Thoracic aorta (tissue), 2 donors: ENCODE data around the gene ALG3. TPM values are rescaled to one million over a fixed set of nuclear protein-coding genes. Genes with fewer than 3 reads are reported as not detected.

Source experiments
- ATAC-seq: fragments of 150-250 bp; one replicate; pipeline ENCODE4 v1.8.0; 2017; ENCODE audit warnings: low read depth; ENCODE audit not compliant: insufficient number of reproducible peaks, low FRiP score
- DNase-seq: peaks from one replicate; pipeline ENCODE4 v3.0.0-alpha.2; 2020; ENCODE audit warnings: low spot score
- H3K27ac ChIP-seq, 2 donors: fragments of 200-600 bp; sonication (generic); 1 replicate in 1 of 2; 2 replicates in 1 of 2; pipeline ENCODE4 v1.5.1; 2016; ENCODE audit warnings: mild to moderate bottlenecking in 2 of 2, moderate library complexity in 2 of 2
- H3K27me3 ChIP-seq: fragments of 200-600 bp; sonication (generic); replicated peaks from 2 replicates; pipeline ENCODE4 v1.6.0; 2016; ENCODE audit warnings: mild to moderate bottlenecking; ENCODE audit not compliant: insufficient read depth
- H3K36me3 ChIP-seq: fragments of 200-600 bp; sonication (generic); one replicate; pipeline ENCODE4 v1.5.1; 2016
- H3K4me1 ChIP-seq, 2 donors: fragments of 200-600 bp; sonication (generic); 1 replicate in 1 of 2; 2 replicates in 1 of 2; pipeline versions ENCODE4 v1.5.1 to v1.6.0; 2016; ENCODE audit warnings: low read depth in 2 of 2, mild to moderate bottlenecking in 1 of 2; ENCODE audit not compliant: control insufficient read depth in 1 of 2
- H3K4me3 ChIP-seq: fragments of 200-600 bp; sonication (generic); 2 replicates; pipeline ENCODE4 v1.5.1; 2016; ENCODE audit warnings: mild to moderate bottlenecking
- H3K9me3 ChIP-seq: fragments of 200-600 bp; sonication (generic); 2 replicates; pipeline ENCODE4 v1.5.1; 2016
- CTCF ChIP-seq: fragments of 200-600 bp; sonication (generic); IDR thresholded peaks from one replicate; pipeline ENCODE4 v1.5.1; 2019; ENCODE audit warnings: antibody characterized with exemption
- total RNA-seq, 2 donors: library from RNA; depleted of rRNA; stranded (reverse); fragments of >200 nt; gene quantifications; one replicate each; pipeline versions ENCODE4 v1.1.0 to v1.2.3, GENCODE V29; 2016

Gene ALG3
- total RNA-seq, 2 donors from 2014 or later, result 52.0 to 55.0 TPM

- H3K27ac ChIP-seq, result no peak overlapping the region
- no peak for TF ChIP-seq CTCF
- no peaks in the 10 kb centered on the region for H3K9me3 ChIP-seq
- peaks cover 10% of the 10 kb centered on the region for H3K27me3 ChIP-seq
- peaks cover under 1 to 5% of the 10 kb centered on the region in 2 donors for H3K4me1 ChIP-seq
- no peaks in the 10 kb centered on the region for H3K36me3 ChIP-seq
- no peak overlapping the region for H3K4me3 ChIP-seq
- DNase-seq (no peak), ATAC-seq (no peak)
Measured at GRCh38 chr3:184235381-184236032, 13.3 kb downstream of the ALG3 start.

GRCh38 chr3:184234671-184235380, 13.9 kb downstream of the ALG3 start:
- Histone ChIP-seq H3K36me3 (no peaks in the 10 kb centered on the region), H3K9me3 (no peaks in the 10 kb centered on the region), H3K27ac (no peak overlapping the region), H3K4me1 (peaks cover 7 to 11% of the 10 kb centered on the region in 2 donors), H3K4me3 (no peak overlapping the region), H3K27me3 (peaks cover 17% of the 10 kb centered on the region)
- ATAC-seq (no peak), DNase-seq (no peak)
- TF ChIP-seq CTCF, result no peak

- Histone ChIP-seq H3K27me3 (peaks cover 18% of the 10 kb centered on the region), H3K9me3 (no peaks in the 10 kb centered on the region), H3K4me3 (no peak overlapping the region), H3K27ac (no peak overlapping the region), H3K4me1 (peaks cover 12 to 17% of the 10 kb centered on the region in 2 donors), H3K36me3 (no peaks in the 10 kb centered on the region)
- no peak for TF ChIP-seq CTCF
- ATAC-seq, result no peak
- DNase-seq, result no peak
Measured at GRCh38 chr3:184234224-184234623, 14.5 kb downstream of the ALG3 start.

GRCh38 chr3:184233127-184233843, 15.5 kb downstream of the ALG3 start:
- DNase-seq, result no peak
- H3K9me3 ChIP-seq, result no peaks in the 10 kb centered on the region
- no peak overlapping the region for H3K27ac ChIP-seq
- peaks cover 18% of the 10 kb centered on the region for H3K27me3 ChIP-seq
- peaks cover 12 to 18% of the 10 kb centered on the region in 2 donors for H3K4me1 ChIP-seq
- TF ChIP-seq CTCF, result no peak
- ATAC-seq, result no peak
- no peak overlapping the region for H3K4me3 ChIP-seq
- H3K36me3 ChIP-seq, result no peaks in the 10 kb centered on the region

DNA sequence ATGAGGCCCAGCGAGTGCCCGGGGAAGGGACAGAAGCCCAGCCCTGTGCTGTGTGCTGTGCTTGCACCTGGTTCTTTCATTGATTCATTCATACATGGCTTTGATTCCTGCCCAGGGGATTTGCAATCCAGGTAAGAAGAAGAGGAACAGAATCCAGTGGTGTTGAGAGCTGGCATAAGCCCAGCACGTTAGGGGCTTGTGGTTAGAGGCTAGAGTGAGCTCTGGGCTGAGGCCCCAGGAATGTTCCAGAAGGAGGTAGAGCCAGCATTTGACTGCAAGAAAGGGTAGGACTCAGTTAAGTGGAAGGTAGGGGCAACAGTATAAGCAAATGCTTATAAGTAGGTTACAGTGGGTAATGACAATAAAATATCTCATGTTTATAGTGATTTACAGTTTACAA, 17.1 kb downstream of the ALG3 start:
- TF ChIP-seq CTCF, result no peak
- Histone ChIP-seq H3K27me3 (peaks cover 18% of the 10 kb centered on the region), H3K9me3 (no peaks in the 10 kb centered on the region)

More for the DNA sequence above, 17.1 kb downstream of the ALG3 start:
- H3K4me3 ChIP-seq, result no peak overlapping the region
- ATAC-seq, result no peak
- DNase-seq, result no peak
- peaks cover 12 to 18% of the 10 kb centered on the region in 2 donors for H3K4me1 ChIP-seq
- no peak overlapping the region for H3K27ac ChIP-seq
- H3K36me3 ChIP-seq, result no peaks in the 10 kb centered on the region
